ENCODE measurements around the gene CCDC190. TPM values are rescaled to one million over a fixed set of nuclear protein-coding genes. Genes with fewer than 3 reads are reported as not detected.

Gene CCDC190
- polyA plus RNA-seq, 1 of the 3 experiments (the other 2 are of a cell fraction): 0.21 TPM

GRCh38 chr1:162885265-162885664, 24.3 kb upstream of the CCDC190 start (continued):
- TF ChIP-seq USF1 (IDR thresholded peaks at IDR 0.05; ENCODE audit: borderline replicate concordance, low read depth) (no peak), RXRA (IDR thresholded peaks at IDR 0.05; ENCODE audit: borderline replicate concordance, low read depth) (no peak), MXI1 (IDR thresholded peaks at IDR 0.05; ENCODE audit: low read depth, low read length) (peak; percentile 50; the same call in 1 of the 2 replicates), ZBTB33 (IDR thresholded peaks at IDR 0.05; ENCODE audit: borderline replicate concordance, low read depth) (no peak), GABPA (IDR thresholded peaks at IDR 0.05; ENCODE audit: low read depth) (no peak), CTCF (IDR thresholded peaks at IDR 0.05) (no peak), NRF1 (IDR thresholded peaks at IDR 0.05; ENCODE audit: low read depth, low read length) (no peak), TEAD4 (IDR thresholded peaks at IDR 0.05; ENCODE audit: borderline replicate concordance, insufficient read depth) (no peak), EP300 (IDR thresholded peaks at IDR 0.05; ENCODE audit: borderline replicate concordance in 1 of 2, low read depth in 1 of 2, low read length in 1 of 2) (peak in 1 of 2 experiments; percentile 100; a peak in 3 of 4 replicates), REST (IDR thresholded peaks at IDR 0.05; ENCODE audit: low read depth, low read length) (no peak), SMC3 (IDR thresholded peaks at IDR 0.05; ENCODE audit: low read depth, low read length) (no peak), RAD21 (IDR thresholded peaks at IDR 0.05; ENCODE audit: low read length) (no peak), YY1 (IDR thresholded peaks at IDR 0.05; ENCODE audit: low read depth) (no peak), MEF2A (IDR thresholded peaks at IDR 0.05; ENCODE audit: borderline replicate concordance, low read depth) (no peak), GATA2 (CRISPR knock-in tag; IDR thresholded peaks at IDR 0.05) (peak; percentile 98), IRF3 (IDR thresholded peaks at IDR 0.05; ENCODE audit: low read depth, low read length) (no peak), USF2 (IDR thresholded peaks at IDR 0.05; ENCODE audit: borderline replicate concordance, low read depth, low read length) (no peak), FOSL2 (IDR thresholded peaks at IDR 0.05; ENCODE audit: borderline replicate concordance, low read depth) (no peak), EZH2phosphoT487 (IDR thresholded peaks at IDR 0.05; ENCODE audit: borderline replicate concordance, low read depth) (no peak)

All from SK-N-SH (cell line).